ENCODE results near the gene LRRC27.

Gene LRRC27

GRCh38 chr10:132383751-132384196 lies 51.8 kb downstream of the LRRC27 start:
- no peak for TF ChIP-seq TAF1 (IDR thresholded peaks at IDR 0.05; ENCODE audit: low read depth)
- no peak for TF ChIP-seq EP300 (IDR thresholded peaks at IDR 0.05; ENCODE audit: borderline replicate concordance)
- no peak for TF ChIP-seq TEAD4 (IDR thresholded peaks at IDR 0.05)
- no peak for TF ChIP-seq CREB1 (IDR thresholded peaks at IDR 0.05; ENCODE audit: low read depth)
- TF ChIP-seq REST (IDR thresholded peaks at IDR 0.05; ENCODE audit: low read depth): no peak
- no peak for TF ChIP-seq MAX (IDR thresholded peaks at IDR 0.05)
- TF ChIP-seq ZBTB7A (IDR thresholded peaks at IDR 0.05; ENCODE audit: low read depth): no peak
- no peak for TF ChIP-seq RAD21 (IDR thresholded peaks at IDR 0.05; ENCODE audit: low read depth)
- TF ChIP-seq FOXM1 (IDR thresholded peaks at IDR 0.05; ENCODE audit: borderline replicate concordance, low read depth): no peak
- no peak for TF ChIP-seq CEBPB (IDR thresholded peaks at IDR 0.05)
- TF ChIP-seq USF1 (IDR thresholded peaks at IDR 0.05): no peak
- TF ChIP-seq YY1 (IDR thresholded peaks at IDR 0.05; ENCODE audit: low read depth): no peak
- TF ChIP-seq TCF12 (IDR thresholded peaks at IDR 0.05; ENCODE audit: low read depth): no peak
- no peak for TF ChIP-seq EGR1 (IDR thresholded peaks at IDR 0.05)

- TF ChIP-seq EP300 (IDR thresholded peaks at IDR 0.05; ENCODE audit: borderline replicate concordance) (no peak), RAD21 (IDR thresholded peaks at IDR 0.05; ENCODE audit: low read depth) (no peak), TCF12 (IDR thresholded peaks at IDR 0.05; ENCODE audit: low read depth) (no peak), NFIC (IDR thresholded peaks at IDR 0.05) (no peak), USF1 (IDR thresholded peaks at IDR 0.05) (no peak)
These were observed 52.8 kb downstream of the LRRC27 start for GRCh38 chr10:132384618-132385388.

GRCh38 chr10:132385389-132385667 lies 53.3 kb downstream of the LRRC27 start:
- TF ChIP-seq CREB1 (IDR thresholded peaks at IDR 0.05; ENCODE audit: low read depth): no peak
- TF ChIP-seq EP300 (IDR thresholded peaks at IDR 0.05; ENCODE audit: borderline replicate concordance): no peak
- no peak for TF ChIP-seq REST (IDR thresholded peaks at IDR 0.05; ENCODE audit: low read depth)
- TF ChIP-seq EGR1 (IDR thresholded peaks at IDR 0.05): no peak
- no peak for TF ChIP-seq TEAD4 (IDR thresholded peaks at IDR 0.05)
- TF ChIP-seq NFIC (IDR thresholded peaks at IDR 0.05): no peak
- TF ChIP-seq RAD21 (IDR thresholded peaks at IDR 0.05; ENCODE audit: low read depth): no peak
- TF ChIP-seq FOXM1 (IDR thresholded peaks at IDR 0.05; ENCODE audit: borderline replicate concordance, low read depth): no peak
- no peak for TF ChIP-seq ZBTB7A (IDR thresholded peaks at IDR 0.05; ENCODE audit: low read depth)
- TF ChIP-seq CEBPB (IDR thresholded peaks at IDR 0.05): no peak
- no peak for TF ChIP-seq USF1 (IDR thresholded peaks at IDR 0.05)
- TF ChIP-seq TAF1 (IDR thresholded peaks at IDR 0.05; ENCODE audit: low read depth): no peak
- TF ChIP-seq YY1 (IDR thresholded peaks at IDR 0.05; ENCODE audit: low read depth): no peak
- TF ChIP-seq MAX (IDR thresholded peaks at IDR 0.05): no peak
- TF ChIP-seq TCF12 (IDR thresholded peaks at IDR 0.05; ENCODE audit: low read depth): no peak

- TF ChIP-seq RAD21 (IDR thresholded peaks at IDR 0.05; ENCODE audit: low read depth) (no peak), EGR1 (IDR thresholded peaks at IDR 0.05) (no peak), FOXM1 (IDR thresholded peaks at IDR 0.05; ENCODE audit: borderline replicate concordance, low read depth) (no peak), REST (IDR thresholded peaks at IDR 0.05; ENCODE audit: low read depth) (no peak), TAF1 (IDR thresholded peaks at IDR 0.05; ENCODE audit: low read depth) (no peak), USF1 (IDR thresholded peaks at IDR 0.05) (no peak), NFIC (IDR thresholded peaks at IDR 0.05) (no peak), ZBTB7A (IDR thresholded peaks at IDR 0.05; ENCODE audit: low read depth) (no peak), CREB1 (IDR thresholded peaks at IDR 0.05; ENCODE audit: low read depth) (no peak), EP300 (IDR thresholded peaks at IDR 0.05; ENCODE audit: borderline replicate concordance) (no peak), TCF12 (IDR thresholded peaks at IDR 0.05; ENCODE audit: low read depth) (no peak), CEBPB (IDR thresholded peaks at IDR 0.05) (no peak), MAX (IDR thresholded peaks at IDR 0.05) (no peak), YY1 (IDR thresholded peaks at IDR 0.05; ENCODE audit: low read depth) (no peak), TEAD4 (IDR thresholded peaks at IDR 0.05) (no peak)
These were observed 53.9 kb downstream of the LRRC27 start for GRCh38 chr10:132385721-132386418.
